SK-N-SH (cell line): ENCODE results near the gene ABCC4.
A peak's percentile ranks its signal among the peaks of the same experiment; 100 is the strongest.

ENCODE experiments used
- MXI1 ChIP-seq: IDR thresholded peaks from 2 replicates; pipeline ENCODE4 v1.6.1; 2012; ENCODE audit warnings: mild to moderate bottlenecking, low read depth, low read length, improper control_type of control experiment
- SIN3A ChIP-seq: IDR thresholded peaks from 2 replicates; pipeline ENCODE4 v1.6.1; 2012; ENCODE audit warnings: low read depth, mild to moderate bottlenecking, low read length, moderate library complexity, borderline replicate concordance
- SMC3 ChIP-seq: IDR thresholded peaks from 2 replicates; pipeline ENCODE4 v1.6.1; 2012; ENCODE audit warnings: low read depth, low read length, improper control_type of control experiment
- TCF12 ChIP-seq: IDR thresholded peaks from 2 replicates; pipeline ENCODE4 v1.4.0; 2012
- TF ChIP-seq, protein P1 (sequence below): fragments of 200-600 bp; sonication (generic); IDR thresholded peaks from 2 replicates; pipeline ENCODE4 v1.6.1; 2017; ENCODE audit warnings: antibody characterized with exemption, mild to moderate bottlenecking, moderate library complexity
- TF ChIP-seq, protein P2 (sequence below): IDR thresholded peaks from 2 replicates; pipeline ENCODE4 v1.4.0; 2012; ENCODE audit warnings: low read depth, borderline replicate concordance

- TF ChIP-seq TCF12 (no peak), MXI1 (no peak), SMC3 (no peak), SIN3A (no peak)
- TF ChIP-seq, protein P1, sequence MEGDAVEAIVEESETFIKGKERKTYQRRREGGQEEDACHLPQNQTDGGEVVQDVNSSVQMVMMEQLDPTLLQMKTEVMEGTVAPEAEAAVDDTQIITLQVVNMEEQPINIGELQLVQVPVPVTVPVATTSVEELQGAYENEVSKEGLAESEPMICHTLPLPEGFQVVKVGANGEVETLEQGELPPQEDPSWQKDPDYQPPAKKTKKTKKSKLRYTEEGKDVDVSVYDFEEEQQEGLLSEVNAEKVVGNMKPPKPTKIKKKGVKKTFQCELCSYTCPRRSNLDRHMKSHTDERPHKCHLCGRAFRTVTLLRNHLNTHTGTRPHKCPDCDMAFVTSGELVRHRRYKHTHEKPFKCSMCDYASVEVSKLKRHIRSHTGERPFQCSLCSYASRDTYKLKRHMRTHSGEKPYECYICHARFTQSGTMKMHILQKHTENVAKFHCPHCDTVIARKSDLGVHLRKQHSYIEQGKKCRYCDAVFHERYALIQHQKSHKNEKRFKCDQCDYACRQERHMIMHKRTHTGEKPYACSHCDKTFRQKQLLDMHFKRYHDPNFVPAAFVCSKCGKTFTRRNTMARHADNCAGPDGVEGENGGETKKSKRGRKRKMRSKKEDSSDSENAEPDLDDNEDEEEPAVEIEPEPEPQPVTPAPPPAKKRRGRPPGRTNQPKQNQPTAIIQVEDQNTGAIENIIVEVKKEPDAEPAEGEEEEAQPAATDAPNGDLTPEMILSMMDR: peak; percentile 28; the same call in 1 of the 2 replicates
- TF ChIP-seq, protein P2, sequence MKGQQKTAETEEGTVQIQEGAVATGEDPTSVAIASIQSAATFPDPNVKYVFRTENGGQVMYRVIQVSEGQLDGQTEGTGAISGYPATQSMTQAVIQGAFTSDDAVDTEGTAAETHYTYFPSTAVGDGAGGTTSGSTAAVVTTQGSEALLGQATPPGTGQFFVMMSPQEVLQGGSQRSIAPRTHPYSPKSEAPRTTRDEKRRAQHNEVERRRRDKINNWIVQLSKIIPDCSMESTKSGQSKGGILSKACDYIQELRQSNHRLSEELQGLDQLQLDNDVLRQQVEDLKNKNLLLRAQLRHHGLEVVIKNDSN: no peak
These were observed 730 bp upstream of the ABCC4 start for GRCh38 chr13:95301968-95302393.
